Esophagus muscularis mucosa (tissue), 4 donors: Measurements from ENCODE around the gene LGALS3BP. TPM values are rescaled to one million over a fixed set of nuclear protein-coding genes. Genes with fewer than 3 reads are reported as not detected.
"Not testable (repeated sequence)": the region's sequence is repeated elsewhere in the genome, so short reads cannot be mapped to it uniquely, and the experiment has no call there.

Experiments used
- DNase-seq: peaks from one replicate; pipeline ENCODE4 v3.0.0-alpha.2; 2017; ENCODE audit errors: extremely low spot score
- H3K27ac ChIP-seq, 4 donors: fragments of 200-600 bp; sonication (generic); replicated peaks in 1 of 4; 1 replicate in 3 of 4; 2 replicates in 1 of 4; pipeline ENCODE4 v1.5.1; 2016 to 2019; ENCODE audit warnings: mild to moderate bottlenecking in 1 of 4
- H3K27me3 ChIP-seq, 4 donors: fragments of 200-600 bp; sonication (generic); one replicate each; pipeline versions ENCODE4 v1.5.1 to v1.6.0; 2016 to 2019
- H3K36me3 ChIP-seq, 4 donors: fragments of 200-600 bp; sonication (generic); one replicate each; pipeline ENCODE4 v1.5.1; 2016 to 2019
- H3K4me1 ChIP-seq, 4 donors: fragments of 200-600 bp; sonication (generic); one replicate each; pipeline ENCODE4 v1.5.1; 2016 to 2019
- H3K4me3 ChIP-seq, 4 donors: fragments of 200-600 bp; sonication (generic); 1 replicate in 2 of 4; 2 replicates in 2 of 4; pipeline ENCODE4 v1.5.1; 2016 to 2019; ENCODE audit warnings: mild to moderate bottlenecking in 4 of 4, moderate library complexity in 1 of 4
- H3K9me3 ChIP-seq, 4 donors: fragments of 200-600 bp; sonication (generic); 1 replicate in 3 of 4; 2 replicates in 1 of 4; pipeline ENCODE4 v1.5.1; 2016 to 2019
- CTCF ChIP-seq, 3 experiments: fragments of 200-600 bp in 2 of 3; fragments of 450-650 bp in 1 of 3; sonication (generic) in 2 of 3; IDR thresholded peaks; one replicate each; pipeline ENCODE4 v1.5.1; 2017 to 2019; ENCODE audit warnings: antibody characterized with exemption in 3 of 3, mild to moderate bottlenecking in 2 of 3, moderate library complexity in 1 of 3
- EP300 ChIP-seq: sonication (generic); formaldehyde crosslinking; IDR thresholded peaks from one replicate; pipeline ENCODE4 v1.6.1; 2017; ENCODE audit warnings: antibody characterized with exemption
- POLR2A ChIP-seq: fragments of 450-650 bp; IDR thresholded peaks from one replicate; pipeline ENCODE4 v1.6.1; 2017; ENCODE audit warnings: antibody characterized with exemption, moderate library complexity, mild to moderate bottlenecking, low read depth
- POLR2AphosphoS5 ChIP-seq, 2 donors: sonication (generic); formaldehyde crosslinking; IDR thresholded peaks; one replicate each; pipeline ENCODE4 v1.6.1; 2017; ENCODE audit warnings: antibody characterized with exemption in 2 of 2
- WGBS: methylation state at CpG from one replicate; pipeline ENCODE4 v1.1.5; 2018; 5-methylcytosine and 5-hydroxymethylcytosine counted together
- intact Hi-C: fragments of 100-400 bp; cut with DNase I; formaldehyde crosslinking; loops from one replicate; pipeline ENCODE4 v1.15.1; 2023
- total RNA-seq, 4 donors: library from RNA; depleted of rRNA; stranded (reverse); fragments of >200 nt; gene quantifications; one replicate each; pipeline versions ENCODE4 v1.1.0 to v1.2.1, GENCODE V29; 2016

LGALS3BP gene
- total RNA-seq, 4 donors from 2014 or later = 106 to 284 (median 197) TPM

GRCh38 chr17:79022507-79022991, 42.8 kb upstream of the LGALS3BP start:
- 76% methylated on average over 9 of the region's 9 CpGs for WGBS
- no peak for DNase-seq
- H3K4me1 ChIP-seq = peaks cover 70 to 80% (median 78%) of the 10 kb centered on the region in 4 donors
- no peak overlapping the region for H3K4me3 ChIP-seq
- TF ChIP-seq POLR2AphosphoS5 (IDR thresholded peaks at IDR 0.05) (peak; percentile 13 to 56), EP300 (peak; percentile 68), POLR2A (no peak)
- H3K27me3 ChIP-seq = peaks cover 0 to 6% (median 0%) of the 10 kb centered on the region in 4 donors
- H3K27ac ChIP-seq = peak overlapping the region; percentile 75 to 88 (median 78)
- intact Hi-C loops = no loop called here
- H3K9me3 ChIP-seq = no peaks in the 10 kb centered on the region
- no peaks in the 10 kb centered on the region for H3K36me3 ChIP-seq

GRCh38 chr17:79021929-79022328, 42.2 kb upstream of the LGALS3BP start:
- Histone ChIP-seq H3K27ac (peak overlapping the region; percentile 75 to 88 (median 78)), H3K4me1 (peaks cover 64 to 74% (median 72%) of the 10 kb centered on the region in 4 donors)
- 100% methylated on average over 2 of the region's 2 CpGs for WGBS
- DNase-seq, H3K36me3 ChIP-seq, H3K4me3 ChIP-seq, intact Hi-C loops, H3K27me3 ChIP-seq, H3K9me3 ChIP-seq: not testable (repeated sequence)

- H3K36me3 ChIP-seq = no peaks in the 10 kb centered on the region
- DNase-seq = no peak
- intact Hi-C loops = no loop called here
- no peaks in the 10 kb centered on the region for H3K9me3 ChIP-seq
- peak overlapping the region; percentile 71 to 88 (median 78) for H3K27ac ChIP-seq
- H3K4me3 ChIP-seq = peak overlapping the region in 1 of 4 donors; percentile 26
- H3K27me3 ChIP-seq = peaks cover 0 to 6% (median 0%) of the 10 kb centered on the region in 4 donors
- peaks cover 53 to 63% (median 60%) of the 10 kb centered on the region in 4 donors for H3K4me1 ChIP-seq
- WGBS = 71% methylated on average over 2 of the region's 2 CpGs
- TF ChIP-seq POLR2AphosphoS5 (IDR thresholded peaks at IDR 0.05) (no peak), EP300 (no peak), CTCF (IDR thresholded peaks at IDR 0.05) (no peak), POLR2A (no peak)
These were observed 41.0 kb upstream of the LGALS3BP start for GRCh38 chr17:79020631-79021301.

DNA sequence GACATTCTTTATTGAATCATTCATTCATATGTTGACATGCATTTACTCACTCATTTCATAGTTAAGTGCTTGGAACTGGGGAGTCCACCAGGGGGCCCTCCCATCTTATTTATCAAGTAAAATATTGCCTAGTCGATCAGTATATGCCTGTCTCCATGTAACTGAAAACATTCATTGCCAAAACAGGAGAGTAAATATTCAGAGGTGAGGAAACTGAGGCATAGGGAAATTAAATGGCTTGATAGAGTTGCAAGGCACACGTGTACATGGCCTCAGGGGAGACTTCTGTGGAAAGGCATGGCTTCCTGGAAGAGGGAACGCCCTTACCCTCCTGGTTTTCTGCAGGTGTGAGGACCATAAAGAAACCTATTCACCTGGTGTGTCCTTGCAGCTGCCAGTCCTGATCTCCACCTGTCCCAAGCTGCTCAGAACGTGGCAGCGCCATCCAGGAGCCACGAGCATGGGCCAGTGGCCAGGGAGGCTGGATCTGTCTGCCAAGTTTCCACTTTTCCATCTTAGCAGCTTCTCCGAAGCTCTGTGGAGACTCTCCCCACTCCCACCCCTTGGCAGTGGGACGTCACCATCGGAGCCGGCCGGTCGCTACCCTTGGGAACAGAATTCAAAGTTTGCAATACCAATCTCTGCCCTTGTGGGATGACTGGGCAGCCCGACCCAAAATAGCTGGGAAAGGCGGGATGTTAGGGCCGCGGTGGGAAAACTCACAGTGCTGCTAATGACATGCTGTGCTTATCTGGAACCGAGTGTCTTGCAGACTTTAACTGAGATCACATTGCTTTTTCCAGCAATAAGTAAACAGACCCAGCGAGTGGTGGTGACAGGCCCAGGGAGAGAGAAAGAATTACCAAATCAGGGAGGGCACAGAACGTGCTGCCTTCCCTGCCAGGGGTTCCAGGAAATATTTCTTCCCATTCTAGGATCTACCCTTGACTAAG, 40.2 kb upstream of the LGALS3BP start:
- intact Hi-C loops = no loop called here
- no peaks in the 10 kb centered on the region for H3K9me3 ChIP-seq
- no peaks in the 10 kb centered on the region for H3K36me3 ChIP-seq
- DNase-seq = no peak
- H3K27me3 ChIP-seq = peaks cover 0 to 6% (median 0%) of the 10 kb centered on the region in 4 donors
- TF ChIP-seq EP300 = peak; percentile 85
- peak; percentile 76 to 80 (median 78) for TF ChIP-seq CTCF (IDR thresholded peaks at IDR 0.05)
- no peak for TF ChIP-seq POLR2A
- peak; percentile 34 to 51 for TF ChIP-seq POLR2AphosphoS5 (IDR thresholded peaks at IDR 0.05)
- 23% methylated on average over 14 of the region's 19 CpGs for WGBS
- peak overlapping the region; percentile 23 to 39 (median 28) for H3K4me3 ChIP-seq
- H3K27ac ChIP-seq = peak overlapping the region; percentile 71 to 88 (median 78)
- H3K4me1 ChIP-seq = peaks cover 45 to 54% (median 51%) of the 10 kb centered on the region in 4 donors

GRCh38 chr17:79019261-79019631, 39.5 kb upstream of the LGALS3BP start:
- WGBS = 91% methylated on average over 2 of the region's 2 CpGs
- intact Hi-C loops = no loop called here

More at GRCh38 chr17:79019261-79019631, 39.5 kb upstream of the LGALS3BP start:
- H3K9me3 ChIP-seq = no peaks in the 10 kb centered on the region
- DNase-seq = no peak
- no peak overlapping the region for H3K4me3 ChIP-seq
- peak overlapping the region in 1 of 4 donors; percentile 88 for H3K27ac ChIP-seq
- peaks cover 42 to 47% (median 45%) of the 10 kb centered on the region in 4 donors for H3K4me1 ChIP-seq
- no peak for TF ChIP-seq POLR2AphosphoS5 (IDR thresholded peaks at IDR 0.05)
- TF ChIP-seq POLR2A = no peak
- TF ChIP-seq EP300 = no peak
- TF ChIP-seq CTCF (IDR thresholded peaks at IDR 0.05) = no peak
- peaks cover 0 to 2% (median 0%) of the 10 kb centered on the region in 4 donors for H3K27me3 ChIP-seq
- H3K36me3 ChIP-seq = no peaks in the 10 kb centered on the region
